ENCODE measurements around the gene PAPSS2. TPM values are rescaled to one million over a fixed set of nuclear protein-coding genes. Genes with fewer than 3 reads are reported as not detected.

PAPSS2 gene
- total and polyA plus RNA-seq, 2 donors (not counting 3 experiments of a cell fraction or from before 2014, with no cell fraction given) = 27.9 to 82.6 TPM

- no peak overlapping the region for H3K4me3 ChIP-seq (replicated peaks in 1 of 3; ENCODE audit: insufficient read depth in 1 of 3, low read depth in 1 of 3, low read length in 3 of 3)
- H3K79me2 ChIP-seq (ENCODE audit: control insufficient read depth, insufficient read depth, low read length) = no peaks in the 10 kb centered on the region
- H2AFZ ChIP-seq (ENCODE audit: low read depth, low read length) = no peak overlapping the region
- no peaks in the 10 kb centered on the region for H3K9me3 ChIP-seq (replicated peaks; ENCODE audit: control insufficient read depth, insufficient read depth, low read length)
- no peaks in the 10 kb centered on the region for H4K20me1 ChIP-seq (replicated peaks; ENCODE audit: control insufficient read depth, extremely low read depth, insufficient read depth, low read length)
- CTCF ChIA-PET = no interaction called here
- no peaks in the 10 kb centered on the region for H3K27me3 ChIP-seq (ENCODE audit: control insufficient read depth in 2 of 2, insufficient read depth in 2 of 2, low read length in 2 of 2)
- no TSS peak for BruUV-seq (replicated peaks)
- no peaks in the 10 kb centered on the region for H3K9me1 ChIP-seq (replicated peaks; ENCODE audit: control insufficient read depth, extremely low read depth, insufficient read depth, low read length)
- DNase-seq (ENCODE audit: low read depth, low spot score) = no peak
- peaks cover 0 to 4% of the 10 kb centered on the region in 2 experiments for H3K36me3 ChIP-seq (ENCODE audit: control insufficient read depth in 2 of 2, extremely low read depth in 1 of 2, insufficient read depth in 2 of 2, low read length in 2 of 2)
- dilution Hi-C loops (cut with MboI; ENCODE audit: extremely low pct_ligation_motif_present, low sequenced_read_pairs) (no loop called here), intact Hi-C loops (cut with micrococcal nuclease) (no loop called here)
- H3K9ac ChIP-seq (replicated peaks; ENCODE audit: extremely low read depth, insufficient read depth, low read length) = no peak overlapping the region
- no peak overlapping the region for H3K4me2 ChIP-seq (ENCODE audit: insufficient read depth, low read length)
- peaks cover 8% of the 10 kb centered on the region for H3K4me1 ChIP-seq (ENCODE audit: control insufficient read depth, extremely low read depth, insufficient read depth, low read length)
- no peak overlapping the region for H3K27ac ChIP-seq (ENCODE audit: insufficient read depth, low read depth, low read length)
- TF ChIP-seq MAX (IDR thresholded peaks at IDR 0.05; ENCODE audit: insufficient read depth, insufficient read length) = no peak
- no peak for TF ChIP-seq JUN (IDR thresholded peaks at IDR 0.05; ENCODE audit: borderline replicate concordance, insufficient read depth, insufficient read length, low read depth)
- no peak for TF ChIP-seq GATA2 (IDR thresholded peaks at IDR 0.05; ENCODE audit: insufficient read depth, insufficient read length, low read depth, low read length)
- TF ChIP-seq POLR2AphosphoS5 (IDR thresholded peaks at IDR 0.05; ENCODE audit: insufficient read depth, low read depth, low read length) = no peak
- TF ChIP-seq FOS (IDR thresholded peaks at IDR 0.05; ENCODE audit: borderline replicate concordance, insufficient read depth, low read length) = no peak
- TF ChIP-seq POLR2A (IDR thresholded peaks at IDR 0.05; ENCODE audit: low read depth, low read length) = no peak
- no peak for TF ChIP-seq EZH2 (IDR thresholded peaks at IDR 0.05; ENCODE audit: borderline replicate concordance, low read depth, low read length, severe bottlenecking)
- no peak for TF ChIP-seq MYC (IDR thresholded peaks at IDR 0.05; ENCODE audit: low read depth, low read length)
- no peak for TF ChIP-seq CTCF (IDR thresholded peaks at IDR 0.05; ENCODE audit: extremely low read depth in 1 of 2, insufficient read depth in 1 of 2, low read depth in 1 of 2, low read length in 2 of 2)
- POLR2A ChIA-PET = no interaction called here
- no peak for FAIRE-seq
Observed at GRCh38 chr10:87702973-87703294, 43.3 kb downstream of the PAPSS2 start.

All from endothelial cell of umbilical vein (primary cell).